Osteoblast (primary cell): ENCODE data around the gene ABCC4. TPM values are rescaled to one million over a fixed set of nuclear protein-coding genes. Genes with fewer than 3 reads are reported as not detected.

Experiments
- DNase-seq: peaks from one replicate; pipeline ENCODE4 v3.0.0; 2011; ENCODE audit warnings: low spot score, mixed read lengths; ENCODE audit not compliant: insufficient read length; ENCODE audit errors: missing footprints
- H2AFZ ChIP-seq: 2 replicates; pipeline ENCODE4 v1.6.0; 2011; ENCODE audit warnings: mild to moderate bottlenecking, low read length
- H3K27ac ChIP-seq: 2 replicates; pipeline ENCODE4 v1.5.1; 2011; ENCODE audit warnings: mild to moderate bottlenecking, low read depth, low read length, moderate library complexity
- H3K27me3 ChIP-seq: 2 replicates; pipeline ENCODE4 v1.6.0; 2012; ENCODE audit warnings: mild to moderate bottlenecking, control low read depth, inconsistent platforms, low read length, moderate library complexity; ENCODE audit not compliant: insufficient read depth
- H3K36me3 ChIP-seq: 2 replicates; pipeline ENCODE4 v1.5.1; 2011; ENCODE audit warnings: mild to moderate bottlenecking, low read length, control low read depth, moderate library complexity; ENCODE audit not compliant: insufficient read depth
- H3K4me1 ChIP-seq: 2 replicates; pipeline ENCODE4 v1.5.1; 2011; ENCODE audit warnings: mild to moderate bottlenecking, low read length, control low read depth, moderate library complexity; ENCODE audit not compliant: insufficient read depth
- H3K4me2 ChIP-seq: 2 replicates; pipeline ENCODE4 v1.6.0; 2011; ENCODE audit warnings: mild to moderate bottlenecking, low read length; ENCODE audit not compliant: insufficient read depth
- H3K4me3 ChIP-seq: fragments of 200-600 bp; sonication (generic); 3 replicates; pipeline ENCODE4 v1.5.1; 2012; ENCODE audit warnings: mild to moderate bottlenecking, low read length, inconsistent platforms; ENCODE audit not compliant: insufficient read depth
- H3K79me2 ChIP-seq: 2 replicates; pipeline ENCODE4 v1.6.0; 2012; ENCODE audit warnings: mild to moderate bottlenecking, low read length, control low read depth, inconsistent platforms; ENCODE audit not compliant: insufficient read depth
- H3K9me3 ChIP-seq: 2 replicates; pipeline ENCODE4 v1.5.1; 2011; ENCODE audit warnings: low read depth, low read length, control low read depth
- H4K20me1 ChIP-seq: 2 replicates; pipeline ENCODE4 v1.6.0; 2012; ENCODE audit warnings: mild to moderate bottlenecking, low read length, control low read depth; ENCODE audit not compliant: insufficient read depth
- CTCF ChIP-seq: IDR thresholded peaks from 2 replicates; pipeline ENCODE4 v1.5.1; 2011; ENCODE audit warnings: mild to moderate bottlenecking, low read depth, low read length, moderate library complexity; ENCODE audit errors: extremely low read depth
- total RNA-seq: library from RNA; depleted of rRNA; stranded (reverse); fragments of >200 nt; gene quantifications from 2 replicates; pipeline ENCODE4 v1.2.3, GENCODE V29; 2012

ABCC4 gene
- total RNA-seq, 1 donor: 27.5 TPM

DNA sequence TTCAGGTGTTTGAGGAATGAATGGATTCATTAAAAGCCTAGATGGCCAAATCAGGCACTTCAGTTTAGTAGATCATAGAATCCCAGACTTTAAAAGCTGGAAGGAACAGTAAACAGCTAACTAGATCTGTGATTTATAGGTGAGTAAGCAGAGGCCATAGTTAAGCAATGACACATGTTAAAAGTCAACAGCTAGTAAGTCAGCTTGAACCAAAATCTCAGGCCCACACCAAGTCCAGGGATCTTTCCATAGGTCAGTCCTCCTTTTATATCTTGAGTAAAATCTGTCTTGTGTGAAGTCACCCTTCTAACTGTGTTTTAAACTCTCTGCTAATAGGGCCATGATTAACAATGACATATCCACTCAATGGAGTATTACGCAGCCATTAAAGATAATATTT is 313.4 kb downstream of the ABCC4 start:
- Histone ChIP-seq H2AFZ (no peak overlapping the region), H3K27me3 (no peaks in the 10 kb centered on the region), H3K27ac (no peak overlapping the region), H3K4me1 (peaks cover 4% of the 10 kb centered on the region), H3K9me3 (no peaks in the 10 kb centered on the region), H3K4me3 (no peak overlapping the region), H4K20me1 (no peaks in the 10 kb centered on the region), H3K36me3 (no peaks in the 10 kb centered on the region), H3K79me2 (no peaks in the 10 kb centered on the region), H3K4me2 (no peak overlapping the region)
- no peak for DNase-seq
- TF ChIP-seq CTCF: no peak

GRCh38 chr13:94987081-94987480 is 314.2 kb downstream of the ABCC4 start:
- Histone ChIP-seq H3K27ac (no peak overlapping the region), H3K4me3 (no peak overlapping the region), H2AFZ (no peak overlapping the region), H3K36me3 (no peaks in the 10 kb centered on the region), H3K79me2 (no peaks in the 10 kb centered on the region), H3K4me2 (no peak overlapping the region), H3K4me1 (no peaks in the 10 kb centered on the region), H3K9me3 (no peaks in the 10 kb centered on the region), H4K20me1 (no peaks in the 10 kb centered on the region), H3K27me3 (no peaks in the 10 kb centered on the region)
- TF ChIP-seq CTCF: no peak
- DNase-seq: no peak

- no peak overlapping the region for H3K27ac ChIP-seq
- no peak overlapping the region for H3K4me3 ChIP-seq
- no peaks in the 10 kb centered on the region for H3K4me1 ChIP-seq
- H3K27me3 ChIP-seq: no peaks in the 10 kb centered on the region
- H2AFZ ChIP-seq: no peak overlapping the region
- TF ChIP-seq CTCF: no peak
- no peaks in the 10 kb centered on the region for H3K79me2 ChIP-seq
- H4K20me1 ChIP-seq: no peaks in the 10 kb centered on the region
- no peak overlapping the region for H3K4me2 ChIP-seq
- no peaks in the 10 kb centered on the region for H3K36me3 ChIP-seq
- no peaks in the 10 kb centered on the region for H3K9me3 ChIP-seq
- no peak for DNase-seq
Measured at GRCh38 chr13:94984958-94985357, 316.3 kb downstream of the ABCC4 start.

DNA sequence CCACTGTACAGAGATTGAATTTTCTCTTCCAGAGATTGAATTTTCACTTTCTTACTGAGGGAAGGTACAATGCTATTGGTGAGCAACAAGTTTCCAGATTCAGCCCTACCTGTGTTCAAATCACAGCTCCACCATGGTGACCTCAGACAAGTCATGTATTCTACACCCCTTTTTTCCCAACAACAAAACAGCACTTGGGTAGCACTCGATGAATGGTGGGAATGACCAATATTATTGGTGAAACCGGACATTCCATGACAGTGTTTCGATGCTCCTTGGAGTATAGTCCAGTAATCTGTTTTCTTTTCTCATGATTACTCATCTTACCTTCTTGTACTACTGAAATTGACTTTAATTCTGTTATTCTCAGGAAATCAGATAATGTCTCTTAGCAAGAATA is 322.7 kb downstream of the ABCC4 start:
- H3K36me3 ChIP-seq: no peaks in the 10 kb centered on the region
- H3K4me2 ChIP-seq: peak overlapping the region; percentile 49
- H3K9me3 ChIP-seq: no peaks in the 10 kb centered on the region
- peaks cover 12% of the 10 kb centered on the region for H3K27me3 ChIP-seq
- no peaks in the 10 kb centered on the region for H3K79me2 ChIP-seq
- no peaks in the 10 kb centered on the region for H4K20me1 ChIP-seq
- TF ChIP-seq CTCF: no peak
- no peak overlapping the region for H3K4me3 ChIP-seq
- H3K27ac ChIP-seq: no peak overlapping the region
- H2AFZ ChIP-seq: no peak overlapping the region
- H3K4me1 ChIP-seq: no peaks in the 10 kb centered on the region
- no peak for DNase-seq
